Caco-2 (cell line): ENCODE data around the gene TMEM183A. TPM values are rescaled to one million over a fixed set of nuclear protein-coding genes. Genes with fewer than 3 reads are reported as not detected.
"Not testable (repeated sequence)": the region's sequence is repeated elsewhere in the genome, so short reads cannot be mapped to it uniquely, and the experiment has no call there.

ENCODE experiments used
- BruUV-seq: library from RNA; stranded (reverse); fragments of 400-500 nt; replicated peaks from 2 replicates; lab custom pipeline; 2021; lab: Mats Ljungman, UMichigan
- CTCF ChIA-PET: fragments of 300-600 bp; sonication (Branson Sonifier 250); formaldehyde crosslinking; loops from one replicate; lab custom pipeline; 2022; ENCODE audit warnings: antibody characterized with exemption; lab: Charles Lee
- POLR2A ChIA-PET: fragments of 300-600 bp; sonication (Branson Sonifier 250); formaldehyde crosslinking; loops from one replicate; lab custom pipeline; 2022; ENCODE audit warnings: antibody characterized with exemption; lab: Charles Lee
- DNase-seq, 2 experiments: peaks; one replicate each; pipeline versions ENCODE4 v3.0.0 to v3.0.0-alpha.2; 2020 to 2022
- H3K27me3 ChIP-seq: replicated peaks from 2 replicates; pipeline ENCODE4 v1.6.0; 2011; ENCODE audit warnings: low read length; ENCODE audit not compliant: control insufficient read depth, insufficient read depth
- H3K36me3 ChIP-seq: 2 replicates; pipeline ENCODE4 v1.5.1; 2011; ENCODE audit warnings: low read length; ENCODE audit not compliant: control insufficient read depth, insufficient read depth
- H3K4me1 ChIP-seq: fragments of 250-450 bp; sonication (Bioruptor Pico); 2 replicates; pipeline ENCODE4 v1.5.1; 2020; ENCODE audit warnings: mild to moderate bottlenecking
- H3K4me3 ChIP-seq: 2 replicates; pipeline ENCODE4 v1.5.1; 2011; ENCODE audit warnings: low read depth, mild to moderate bottlenecking, control low read depth, low read length
- H3K9me3 ChIP-seq: fragments of 250-450 bp; sonication (Bioruptor Pico); 2 replicates; pipeline ENCODE4 v1.5.1; 2020; ENCODE audit warnings: mild to moderate bottlenecking, moderate library complexity
- H3K27ac Mint-ChIP-seq: one replicate; pipeline ENCODE4 v1.8.0; 2022; ENCODE audit warnings: mixed read lengths; ENCODE audit not compliant: unreplicated experiment
- H3K27me3 Mint-ChIP-seq: one replicate; pipeline ENCODE4 v1.8.0; 2022; ENCODE audit warnings: mixed read lengths; ENCODE audit not compliant: insufficient read depth, unreplicated experiment
- H3K36me3 Mint-ChIP-seq: one replicate; pipeline ENCODE4 v1.8.0; 2022; ENCODE audit warnings: mild to moderate bottlenecking, mixed read lengths; ENCODE audit not compliant: insufficient read depth, unreplicated experiment
- H3K4me1 Mint-ChIP-seq: one replicate; pipeline ENCODE4 v1.8.0; 2022; ENCODE audit warnings: low read depth, mixed read lengths; ENCODE audit not compliant: unreplicated experiment
- H3K4me3 Mint-ChIP-seq: one replicate; pipeline ENCODE4 v1.8.0; 2022; ENCODE audit warnings: mild to moderate bottlenecking, moderate library complexity, mixed read lengths; ENCODE audit not compliant: unreplicated experiment
- H3K9me3 Mint-ChIP-seq: one replicate; pipeline ENCODE4 v1.8.0; 2022; ENCODE audit warnings: mixed read lengths; ENCODE audit not compliant: unreplicated experiment
- CTCF ChIP-seq, 2 experiments: fragments of 200-600 bp in 1 of 2; IDR thresholded peaks; 1 replicate in 1 of 2; 2 replicates in 1 of 2; pipeline versions ENCODE4 v1.5.1 to v1.8.0; 2011 to 2022; ENCODE audit warnings: antibody characterized with exemption in 1 of 2, control low read depth in 1 of 2, inconsistent platforms in 1 of 2, low read depth in 1 of 2, low read length in 1 of 2, mild to moderate bottlenecking in 1 of 2, moderate library complexity in 1 of 2; ENCODE audit not compliant: insufficient read depth in 1 of 2, severe bottlenecking in 1 of 2, unreplicated experiment in 1 of 2
- intact Hi-C: fragments of 100-400 bp; cut with micrococcal nuclease; formaldehyde crosslinking; loops from one replicate; pipeline ENCODE4 v1.10.0; 2022; ENCODE audit not compliant: unreplicated experiment
- total RNA-seq: library from RNA; stranded (reverse); gene quantifications from 2 replicates; pipeline ENCODE4 v1.2.3, GENCODE V29; 2022

TMEM183A gene
- total RNA-seq, 1 experiment from 2014 or later, result 74.3 TPM

GRCh38 chr1:203017692-203018091, 10.5 kb downstream of the TMEM183A start:
- Histone ChIP-seq H3K36me3 (no peaks in the 10 kb centered on the region; the same call in 1 of the 2 replicates), H3K9me3 (no peaks in the 10 kb centered on the region), H3K4me1 (no peaks in the 10 kb centered on the region), H3K4me3 (no peak overlapping the region), H3K27me3 (no peaks in the 10 kb centered on the region)
- CTCF ChIA-PET, result no interaction called here
- intact Hi-C loops, result no loop called here
- no peak for TF ChIP-seq CTCF (IDR thresholded peaks at IDR 0.05; ENCODE audit: insufficient read depth in 1 of 2, low read depth in 1 of 2, low read length in 1 of 2, severe bottlenecking in 1 of 2, unreplicated experiment in 1 of 2)
- H3K4me3 Mint-ChIP-seq, result no peak overlapping the region
- POLR2A ChIA-PET, result no interaction called here
- no peaks in the 10 kb centered on the region for H3K4me1 Mint-ChIP-seq
- H3K9me3 Mint-ChIP-seq, result no peaks in the 10 kb centered on the region
- no TSS peak for BruUV-seq
- H3K27ac Mint-ChIP-seq, result no peak overlapping the region
- H3K27me3 Mint-ChIP-seq, result no peaks in the 10 kb centered on the region
- no peak for DNase-seq
- H3K36me3 Mint-ChIP-seq, result peaks cover 92% of the 10 kb centered on the region

- H3K27me3 ChIP-seq, H3K27ac Mint-ChIP-seq, H3K4me3 Mint-ChIP-seq, DNase-seq, H3K4me3 ChIP-seq, H3K4me1 ChIP-seq, intact Hi-C loops, H3K36me3 ChIP-seq, H3K9me3 Mint-ChIP-seq, H3K4me1 Mint-ChIP-seq, POLR2A ChIA-PET, BruUV-seq, H3K27me3 Mint-ChIP-seq, H3K9me3 ChIP-seq: not testable (repeated sequence)
- H3K36me3 Mint-ChIP-seq, result peaks cover 69% of the 10 kb centered on the region
- CTCF ChIA-PET, result interaction anchor here (0.6 kb wide), 1 partner anchor 246 kb away, joined by 3 read pairs; no protein-coding TSS in a partner anchor
These were observed 15.7 kb downstream of the TMEM183A start for GRCh38 chr1:203022855-203023254.

GRCh38 chr1:203025686-203026030, 18.5 kb downstream of the TMEM183A start:
- Histone ChIP-seq H3K4me3 (no peak overlapping the region), H3K36me3 (no peaks in the 10 kb centered on the region; the same call in 1 of the 2 replicates), H3K9me3 (no peaks in the 10 kb centered on the region), H3K4me1 (peaks cover 6% of the 10 kb centered on the region), H3K27me3 (no peaks in the 10 kb centered on the region)
- Mint-ChIP-seq H3K27me3 (no peaks in the 10 kb centered on the region), H3K9me3 (no peaks in the 10 kb centered on the region), H3K4me3 (peak overlapping the region; percentile 70), H3K36me3 (peaks cover 46% of the 10 kb centered on the region), H3K27ac (peak overlapping the region; percentile 68), H3K4me1 (peaks cover 9% of the 10 kb centered on the region)
- intact Hi-C loops, result loop anchor here (1.0 kb wide), 1 partner anchor 244 kb away; no protein-coding TSS in a partner anchor
- POLR2A ChIA-PET, result interaction anchor here (1.0 to 1.5 kb wide), 2 partner anchors 18 to 165 kb away, joined by 3 to 12 read pairs; partner anchors contain the start of gene TMEM183A
- no peak for DNase-seq
- no peak for TF ChIP-seq CTCF (IDR thresholded peaks at IDR 0.05; ENCODE audit: insufficient read depth in 1 of 2, low read depth in 1 of 2, low read length in 1 of 2, severe bottlenecking in 1 of 2, unreplicated experiment in 1 of 2)
- TSS peak; percentile 99 for BruUV-seq
- CTCF ChIA-PET, result interaction anchor here (1.2 to 1.9 kb wide), 5 partner anchors 14 to 243 kb away, joined by 3 to 14 read pairs (median 8); no protein-coding TSS in a partner anchor
